Measurements from ENCODE around the gene WDR5. TPM values are rescaled to one million over a fixed set of nuclear protein-coding genes. Genes with fewer than 3 reads are reported as not detected.

The WDR5 gene
- total and polyA plus RNA-seq, 9 of the 15 experiments (the other 6 are each of a cell fraction or from before 2014, with no cell fraction given) = 3.0 to 56.8 (median 38.6) TPM

DNA sequence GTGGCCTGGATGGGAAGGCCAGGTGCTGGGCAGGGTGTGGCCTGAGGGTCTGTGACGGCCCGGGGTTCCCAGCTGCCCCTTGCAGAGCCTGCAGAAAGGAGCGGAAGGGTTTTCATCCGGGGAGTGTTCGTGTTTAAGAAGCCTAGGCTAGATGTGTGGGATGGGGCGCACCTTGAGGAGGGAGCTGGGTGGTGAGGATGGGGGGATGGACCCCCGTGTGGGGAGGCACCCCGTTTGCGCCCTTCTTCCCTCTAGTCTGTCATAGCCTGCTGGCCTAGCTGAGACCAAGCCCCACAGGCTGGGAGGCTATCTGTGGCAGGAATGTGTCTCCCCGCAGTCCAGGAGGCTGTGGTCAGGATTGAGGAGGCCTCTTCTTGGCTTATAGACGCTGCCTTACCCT is 16.6 kb downstream of the WDR5 start (continued):
- TF ChIP-seq, protein P1, sequence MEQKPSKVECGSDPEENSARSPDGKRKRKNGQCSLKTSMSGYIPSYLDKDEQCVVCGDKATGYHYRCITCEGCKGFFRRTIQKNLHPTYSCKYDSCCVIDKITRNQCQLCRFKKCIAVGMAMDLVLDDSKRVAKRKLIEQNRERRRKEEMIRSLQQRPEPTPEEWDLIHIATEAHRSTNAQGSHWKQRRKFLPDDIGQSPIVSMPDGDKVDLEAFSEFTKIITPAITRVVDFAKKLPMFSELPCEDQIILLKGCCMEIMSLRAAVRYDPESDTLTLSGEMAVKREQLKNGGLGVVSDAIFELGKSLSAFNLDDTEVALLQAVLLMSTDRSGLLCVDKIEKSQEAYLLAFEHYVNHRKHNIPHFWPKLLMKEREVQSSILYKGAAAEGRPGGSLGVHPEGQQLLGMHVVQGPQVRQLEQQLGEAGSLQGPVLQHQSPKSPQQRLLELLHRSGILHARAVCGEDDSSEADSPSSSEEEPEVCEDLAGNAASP (IDR thresholded peaks at IDR 0.05) = no peak
- TF ChIP-seq PRMT5 (CRISPR knock-in tag; IDR thresholded peaks at IDR 0.05) (no peak), HDAC1 (IDR thresholded peaks at IDR 0.05) (no peak), MTA2 (IDR thresholded peaks at IDR 0.05; ENCODE audit: low read depth) (no peak), NRF1 (conservative IDR thresholded peaks at IDR 0.05 in 1 of 2, IDR thresholded peaks at IDR 0.05 in 1 of 2) (no peak), HNRNPLL (IDR thresholded peaks at IDR 0.05; ENCODE audit: low read depth, low read length, poor library complexity, severe bottlenecking) (no peak), NFATC3 (IDR thresholded peaks at IDR 0.05) (no peak), PHF8 (IDR thresholded peaks at IDR 0.05; ENCODE audit: borderline replicate concordance, low read length) (no peak), LCOR (CRISPR knock-in tag; IDR thresholded peaks at IDR 0.05) (no peak)
- TF ChIP-seq, protein P2, sequence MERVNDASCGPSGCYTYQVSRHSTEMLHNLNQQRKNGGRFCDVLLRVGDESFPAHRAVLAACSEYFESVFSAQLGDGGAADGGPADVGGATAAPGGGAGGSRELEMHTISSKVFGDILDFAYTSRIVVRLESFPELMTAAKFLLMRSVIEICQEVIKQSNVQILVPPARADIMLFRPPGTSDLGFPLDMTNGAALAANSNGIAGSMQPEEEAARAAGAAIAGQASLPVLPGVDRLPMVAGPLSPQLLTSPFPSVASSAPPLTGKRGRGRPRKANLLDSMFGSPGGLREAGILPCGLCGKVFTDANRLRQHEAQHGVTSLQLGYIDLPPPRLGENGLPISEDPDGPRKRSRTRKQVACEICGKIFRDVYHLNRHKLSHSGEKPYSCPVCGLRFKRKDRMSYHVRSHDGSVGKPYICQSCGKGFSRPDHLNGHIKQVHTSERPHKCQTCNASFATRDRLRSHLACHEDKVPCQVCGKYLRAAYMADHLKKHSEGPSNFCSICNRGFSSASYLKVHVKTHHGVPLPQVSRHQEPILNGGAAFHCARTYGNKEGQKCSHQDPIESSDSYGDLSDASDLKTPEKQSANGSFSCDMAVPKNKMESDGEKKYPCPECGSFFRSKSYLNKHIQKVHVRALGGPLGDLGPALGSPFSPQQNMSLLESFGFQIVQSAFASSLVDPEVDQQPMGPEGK (CRISPR knock-in tag; IDR thresholded peaks at IDR 0.05; ENCODE audit: borderline replicate concordance) = no peak
- TF ChIP-seq, protein P3, sequence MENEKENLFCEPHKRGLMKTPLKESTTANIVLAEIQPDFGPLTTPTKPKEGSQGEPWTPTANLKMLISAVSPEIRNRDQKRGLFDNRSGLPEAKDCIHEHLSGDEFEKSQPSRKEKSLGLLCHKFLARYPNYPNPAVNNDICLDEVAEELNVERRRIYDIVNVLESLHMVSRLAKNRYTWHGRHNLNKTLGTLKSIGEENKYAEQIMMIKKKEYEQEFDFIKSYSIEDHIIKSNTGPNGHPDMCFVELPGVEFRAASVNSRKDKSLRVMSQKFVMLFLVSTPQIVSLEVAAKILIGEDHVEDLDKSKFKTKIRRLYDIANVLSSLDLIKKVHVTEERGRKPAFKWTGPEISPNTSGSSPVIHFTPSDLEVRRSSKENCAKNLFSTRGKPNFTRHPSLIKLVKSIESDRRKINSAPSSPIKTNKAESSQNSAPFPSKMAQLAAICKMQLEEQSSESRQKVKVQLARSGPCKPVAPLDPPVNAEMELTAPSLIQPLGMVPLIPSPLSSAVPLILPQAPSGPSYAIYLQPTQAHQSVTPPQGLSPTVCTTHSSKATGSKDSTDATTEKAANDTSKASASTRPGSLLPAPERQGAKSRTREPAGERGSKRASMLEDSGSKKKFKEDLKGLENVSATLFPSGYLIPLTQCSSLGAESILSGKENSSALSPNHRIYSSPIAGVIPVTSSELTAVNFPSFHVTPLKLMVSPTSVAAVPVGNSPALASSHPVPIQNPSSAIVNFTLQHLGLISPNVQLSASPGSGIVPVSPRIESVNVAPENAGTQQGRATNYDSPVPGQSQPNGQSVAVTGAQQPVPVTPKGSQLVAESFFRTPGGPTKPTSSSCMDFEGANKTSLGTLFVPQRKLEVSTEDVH (IDR thresholded peaks at IDR 0.05; ENCODE audit: low read depth, partially characterized antibody) = no peak

Measured in K562 (cell line).